ENCODE results near the gene AUTS2.

The AUTS2 gene

GRCh38 chr7:70317356-70317755, 719.1 kb downstream of the AUTS2 start:
- in situ Hi-C loops (cut with MboI; ENCODE audit: low sequenced_read_pairs) = no loop called here

- in situ Hi-C loops (cut with MboI; ENCODE audit: low sequenced_read_pairs) = no loop called here
Measured at GRCh38 chr7:70318511-70318910, 720.2 kb downstream of the AUTS2 start.

- in situ Hi-C loops (cut with MboI; ENCODE audit: low sequenced_read_pairs) = no loop called here
Measured at GRCh38 chr7:70319057-70319456, 720.8 kb downstream of the AUTS2 start.

- in situ Hi-C loops (cut with MboI; ENCODE audit: low sequenced_read_pairs) = no loop called here
Measured at GRCh38 chr7:70321016-70321590, 722.8 kb downstream of the AUTS2 start.

GRCh38 chr7:70322856-70323255, 724.6 kb downstream of the AUTS2 start:
- in situ Hi-C loops (cut with MboI; ENCODE audit: low sequenced_read_pairs) = no loop called here

GRCh38 chr7:70325509-70326101, 727.3 kb downstream of the AUTS2 start:
- in situ Hi-C loops (cut with MboI; ENCODE audit: low sequenced_read_pairs) = no loop called here

- in situ Hi-C loops (cut with MboI; ENCODE audit: low sequenced_read_pairs) = no loop called here
Measured at GRCh38 chr7:70334295-70334694, 736.0 kb downstream of the AUTS2 start.

- in situ Hi-C loops (cut with MboI; ENCODE audit: low sequenced_read_pairs) = no loop called here
Measured at GRCh38 chr7:70334871-70335270, 736.6 kb downstream of the AUTS2 start.

- in situ Hi-C loops (cut with MboI; ENCODE audit: low sequenced_read_pairs) = no loop called here
Measured at GRCh38 chr7:70336536-70336935, 738.3 kb downstream of the AUTS2 start.

- in situ Hi-C loops (cut with MboI; ENCODE audit: low sequenced_read_pairs) = no loop called here
Measured at GRCh38 chr7:70338015-70338414, 739.7 kb downstream of the AUTS2 start.

GRCh38 chr7:70340236-70340635, 742.0 kb downstream of the AUTS2 start:
- in situ Hi-C loops (cut with MboI; ENCODE audit: low sequenced_read_pairs) = no loop called here

- in situ Hi-C loops (cut with MboI; ENCODE audit: low sequenced_read_pairs) = no loop called here
Measured at GRCh38 chr7:70341446-70341845, 743.2 kb downstream of the AUTS2 start.

GRCh38 chr7:70343519-70343918, 745.2 kb downstream of the AUTS2 start:
- in situ Hi-C loops (cut with MboI; ENCODE audit: low sequenced_read_pairs) = no loop called here

GRCh38 chr7:70344726-70345125, 746.5 kb downstream of the AUTS2 start:
- in situ Hi-C loops (cut with MboI; ENCODE audit: low sequenced_read_pairs) = no loop called here

- in situ Hi-C loops (cut with MboI; ENCODE audit: low sequenced_read_pairs) = no loop called here
Measured at GRCh38 chr7:70346844-70347462, 748.7 kb downstream of the AUTS2 start.

- in situ Hi-C loops (cut with MboI; ENCODE audit: low sequenced_read_pairs) = no loop called here
Measured at GRCh38 chr7:70347463-70348254, 749.4 kb downstream of the AUTS2 start.

- in situ Hi-C loops (cut with MboI; ENCODE audit: low sequenced_read_pairs) = no loop called here
Measured at GRCh38 chr7:70349031-70349430, 750.8 kb downstream of the AUTS2 start.

GRCh38 chr7:70349819-70350218, 751.5 kb downstream of the AUTS2 start:
- in situ Hi-C loops (cut with MboI; ENCODE audit: low sequenced_read_pairs) = no loop called here

- in situ Hi-C loops (cut with MboI; ENCODE audit: low sequenced_read_pairs) = no loop called here
Measured at GRCh38 chr7:70352088-70352487, 753.8 kb downstream of the AUTS2 start.

- in situ Hi-C loops (cut with MboI; ENCODE audit: low sequenced_read_pairs) = no loop called here
Measured at GRCh38 chr7:70352906-70353305, 754.6 kb downstream of the AUTS2 start.

GRCh38 chr7:70353330-70353945, 755.2 kb downstream of the AUTS2 start:
- in situ Hi-C loops (cut with MboI; ENCODE audit: low sequenced_read_pairs) = no loop called here

Measured in hTERT RPE-1 (cell line).